HEK293 (cell line): ENCODE data around the gene CELSR1.

Source experiments
- CTCF ChIA-PET: fragments of 350-600 bp; formaldehyde crosslinking; extraction: SDS; loops from one replicate; lab custom pipeline; 2021; ENCODE audit warnings: antibody characterized with exemption; lab: Yijun Ruan, JAX
- POLR2A ChIA-PET: fragments of 300-600 bp; formaldehyde crosslinking; extraction: SDS; loops from one replicate; lab custom pipeline; 2020; ENCODE audit warnings: antibody characterized with exemption, inconsistent platforms; lab: Yijun Ruan, JAX
- H3K27ac ChIP-seq: fragments of 200-500 bp; sonication (Bioruptor generic); 2 replicates; pipeline ENCODE4 v1.5.1; 2014; ENCODE audit warnings: low read depth, low read length, control low read depth, inconsistent platforms; ENCODE audit errors: extremely low read depth
- H3K36me3 ChIP-seq, 2 experiments: fragments of 200-500 bp in 1 of 2; sonication (Bioruptor generic) in 1 of 2; 1 replicate in 1 of 2; 2 replicates in 1 of 2; pipeline ENCODE4 v1.5.1; 2014 to 2017; ENCODE audit warnings: inconsistent platforms in 2 of 2, low read length in 2 of 2; ENCODE audit not compliant: control insufficient read depth in 2 of 2, insufficient read depth in 1 of 2
- H3K4me1 ChIP-seq: fragments of 200-500 bp; sonication (Bioruptor generic); 2 replicates; pipeline ENCODE4 v1.5.1; 2014; ENCODE audit warnings: mild to moderate bottlenecking, low read length, inconsistent platforms; ENCODE audit not compliant: control insufficient read depth, insufficient read depth
- H3K4me3 ChIP-seq: 2 replicates; pipeline ENCODE4 v1.5.1; 2011; ENCODE audit warnings: low read depth, mild to moderate bottlenecking, control low read depth, low read length, moderate library complexity
- H3K9me3 ChIP-seq: fragments of 200-500 bp; sonication (Bioruptor generic); 2 replicates; pipeline ENCODE4 v1.5.1; 2014; ENCODE audit warnings: low read depth, low read length, inconsistent platforms; ENCODE audit not compliant: control insufficient read depth, insufficient read depth
- GLI2 ChIP-seq: fragments of 450-650 bp; formaldehyde crosslinking; IDR thresholded peaks from 2 replicates; pipeline ENCODE4; 2017; ENCODE audit warnings: missing biosample characterization, missing genetic modification characterization, low read depth, borderline replicate concordance
- HOXD13 ChIP-seq: sonication (generic); formaldehyde crosslinking; IDR thresholded peaks from 2 replicates; pipeline ENCODE4 v1.8.0; 2022; ENCODE audit warnings: missing genetic modification reagents, borderline replicate concordance
- KLF9 ChIP-seq: fragments of 450-650 bp; formaldehyde crosslinking; IDR thresholded peaks from 2 replicates; pipeline ENCODE4 v1.5.1; 2016; ENCODE audit warnings: missing biosample characterization, missing genetic modification characterization, low read depth
- OVOL3 ChIP-seq: fragments of 450-650 bp; formaldehyde crosslinking; IDR thresholded peaks from 2 replicates; pipeline ENCODE4 v1.5.1; 2016; ENCODE audit warnings: missing biosample characterization, missing genetic modification characterization
- RBAK ChIP-seq: fragments of 450-650 bp; formaldehyde crosslinking; IDR thresholded peaks from 2 replicates; pipeline ENCODE4 v1.5.1; 2016; ENCODE audit warnings: missing biosample characterization, missing genetic modification characterization
- REPIN1 ChIP-seq: fragments of 450-650 bp; formaldehyde crosslinking; IDR thresholded peaks from 2 replicates; pipeline ENCODE4 v1.5.1; 2017; ENCODE audit warnings: missing biosample characterization, missing genetic modification characterization, low read depth
- SCRT1 ChIP-seq: fragments of 450-650 bp; formaldehyde crosslinking; IDR thresholded peaks from 2 replicates; pipeline ENCODE4 v1.5.1; 2016; ENCODE audit warnings: missing biosample characterization, missing genetic modification characterization, borderline replicate concordance
- SCRT2 ChIP-seq: fragments of 450-650 bp; formaldehyde crosslinking; IDR thresholded peaks from 2 replicates; pipeline ENCODE4 v1.5.1; 2016; ENCODE audit warnings: missing biosample characterization, missing genetic modification characterization
- SP2 ChIP-seq: fragments of 450-650 bp; formaldehyde crosslinking; IDR thresholded peaks from 2 replicates; pipeline ENCODE4 v1.5.1; 2016; ENCODE audit warnings: missing biosample characterization, missing genetic modification characterization
- TCF7L2 ChIP-seq: IDR thresholded peaks from 2 replicates; pipeline ENCODE4 v1.6.1; 2011; ENCODE audit warnings: low read depth, mild to moderate bottlenecking, inconsistent platforms, low read length, moderate library complexity, borderline replicate concordance
- ZBTB17 ChIP-seq: fragments of 450-650 bp; formaldehyde crosslinking; IDR thresholded peaks from 2 replicates; pipeline ENCODE4 v1.5.1; 2016; ENCODE audit warnings: missing biosample characterization, missing genetic modification characterization
- ZBTB48 ChIP-seq: fragments of 450-650 bp; formaldehyde crosslinking; IDR thresholded peaks from 2 replicates; pipeline ENCODE4 v1.5.1; 2016; ENCODE audit warnings: missing biosample characterization, missing genetic modification characterization
- ZNF132 ChIP-seq: fragments of 450-650 bp; formaldehyde crosslinking; IDR thresholded peaks from 2 replicates; pipeline ENCODE4 v1.5.1; 2017; ENCODE audit warnings: missing biosample characterization, missing genetic modification characterization, borderline replicate concordance
- ZNF138 ChIP-seq: fragments of 450-650 bp; formaldehyde crosslinking; IDR thresholded peaks from 2 replicates; pipeline ENCODE4 v1.5.1; 2016; ENCODE audit warnings: missing biosample characterization, missing genetic modification characterization, borderline replicate concordance
- ZNF146 ChIP-seq: fragments of 450-650 bp; formaldehyde crosslinking; IDR thresholded peaks from 2 replicates; pipeline ENCODE4 v1.5.1; 2016; ENCODE audit warnings: missing biosample characterization, missing genetic modification characterization
- ZNF202 ChIP-seq: fragments of 450-650 bp; formaldehyde crosslinking; IDR thresholded peaks from 2 replicates; pipeline ENCODE4 v1.5.1; 2016; ENCODE audit warnings: missing biosample characterization, missing genetic modification characterization, borderline replicate concordance
- ZNF423 ChIP-seq: fragments of 450-650 bp; formaldehyde crosslinking; IDR thresholded peaks from 2 replicates; pipeline ENCODE4 v1.5.1; 2016; ENCODE audit warnings: missing biosample characterization, missing genetic modification characterization
- ZNF433 ChIP-seq: fragments of 450-650 bp; formaldehyde crosslinking; IDR thresholded peaks from 2 replicates; pipeline ENCODE4 v1.5.1; 2016; ENCODE audit warnings: missing biosample characterization, missing genetic modification characterization, low read depth
- ZNF449 ChIP-seq: fragments of 450-650 bp; formaldehyde crosslinking; IDR thresholded peaks from 2 replicates; pipeline ENCODE4 v1.5.1; 2017; ENCODE audit warnings: missing biosample characterization, mild to moderate bottlenecking, missing genetic modification characterization, moderate library complexity
- ZNF510 ChIP-seq: fragments of 450-650 bp; formaldehyde crosslinking; IDR thresholded peaks from 2 replicates; pipeline ENCODE4 v1.5.1; 2018; ENCODE audit warnings: mild to moderate bottlenecking, missing genetic modification characterization, missing biosample characterization; ENCODE audit not compliant: insufficient replicate concordance
- ZNF548 ChIP-seq: fragments of 450-650 bp; formaldehyde crosslinking; IDR thresholded peaks from 2 replicates; pipeline ENCODE4 v1.5.1; 2016; ENCODE audit warnings: missing biosample characterization, missing genetic modification characterization
- ZNF561 ChIP-seq: fragments of 450-650 bp; IDR thresholded peaks from 2 replicates; pipeline ENCODE4 v1.5.1; 2018; ENCODE audit warnings: missing biosample characterization, missing genetic modification characterization, borderline replicate concordance
- ZNF596 ChIP-seq: fragments of 450-650 bp; IDR thresholded peaks from 2 replicates; pipeline ENCODE4 v1.5.0; 2018; ENCODE audit warnings: missing biosample characterization, mild to moderate bottlenecking, missing genetic modification characterization, moderate library complexity
- ZNF629 ChIP-seq: fragments of 450-650 bp; formaldehyde crosslinking; IDR thresholded peaks from 2 replicates; pipeline ENCODE4 v1.5.1; 2017; ENCODE audit warnings: missing biosample characterization, missing genetic modification characterization
- ZNF658 ChIP-seq: fragments of 450-650 bp; formaldehyde crosslinking; IDR thresholded peaks from 2 replicates; pipeline ENCODE4; 2016; ENCODE audit warnings: missing biosample characterization, missing genetic modification characterization
- ZNF707 ChIP-seq: fragments of 450-650 bp; formaldehyde crosslinking; IDR thresholded peaks from 2 replicates; pipeline ENCODE4 v1.5.1; 2016; ENCODE audit warnings: missing biosample characterization, missing genetic modification characterization
- ZNF837 ChIP-seq: fragments of 450-650 bp; formaldehyde crosslinking; IDR thresholded peaks from 2 replicates; pipeline ENCODE4 v1.5.1; 2016; ENCODE audit warnings: missing biosample characterization, missing genetic modification characterization
- TF ChIP-seq, protein P1 (sequence below): fragments of 450-650 bp; IDR thresholded peaks from 2 replicates; pipeline ENCODE4 v1.5.1; 2018; ENCODE audit warnings: missing biosample characterization, missing genetic modification characterization
- TF ChIP-seq, protein P2 (sequence below): fragments of 450-650 bp; formaldehyde crosslinking; IDR thresholded peaks from 2 replicates; pipeline ENCODE4 v1.5.1; 2016; ENCODE audit warnings: missing biosample characterization, missing genetic modification characterization
- TF ChIP-seq, protein P3 (sequence below): fragments of 450-650 bp; formaldehyde crosslinking; IDR thresholded peaks from 2 replicates; pipeline ENCODE4 v1.5.1; 2016; ENCODE audit warnings: missing biosample characterization, missing genetic modification characterization

CELSR1 gene

GRCh38 chr22:46480396-46480795 lies 57.0 kb downstream of the CELSR1 start:
- Histone ChIP-seq H3K4me3 (no peak overlapping the region), H3K27ac (no peak overlapping the region), H3K36me3 (no peaks in the 10 kb centered on the region), H3K9me3 (no peaks in the 10 kb centered on the region), H3K4me1 (peaks cover 3% of the 10 kb centered on the region; the same call in 1 of the 2 replicates)
- POLR2A ChIA-PET: no interaction called here
- CTCF ChIA-PET: interaction anchor here (1.1 kb wide), 1 partner anchor 83 kb away, joined by 3 read pairs; no protein-coding TSS in a partner anchor
- TF ChIP-seq ZNF510 (tag by site-specific recombination): no peak
- TF ChIP-seq ZNF561 (tag by site-specific recombination): no peak
- no peak for TF ChIP-seq OVOL3 (tag by site-specific recombination)
- no peak for TF ChIP-seq HOXD13 (CRISPR knock-in tag)
- TF ChIP-seq GLI2: no peak
- no peak for TF ChIP-seq ZNF596 (tag by site-specific recombination)
- no peak for TF ChIP-seq RBAK (tag by site-specific recombination)
- TF ChIP-seq ZNF202 (tag by site-specific recombination): no peak
- TF ChIP-seq ZNF449 (tag by site-specific recombination): no peak
- no peak for TF ChIP-seq ZNF548 (tag by site-specific recombination)
- no peak for TF ChIP-seq ZBTB48 (tag by site-specific recombination)
- no peak for TF ChIP-seq SCRT2 (tag by site-specific recombination)
- TF ChIP-seq ZNF658 (tag by site-specific recombination): no peak
- TF ChIP-seq, protein P1, sequence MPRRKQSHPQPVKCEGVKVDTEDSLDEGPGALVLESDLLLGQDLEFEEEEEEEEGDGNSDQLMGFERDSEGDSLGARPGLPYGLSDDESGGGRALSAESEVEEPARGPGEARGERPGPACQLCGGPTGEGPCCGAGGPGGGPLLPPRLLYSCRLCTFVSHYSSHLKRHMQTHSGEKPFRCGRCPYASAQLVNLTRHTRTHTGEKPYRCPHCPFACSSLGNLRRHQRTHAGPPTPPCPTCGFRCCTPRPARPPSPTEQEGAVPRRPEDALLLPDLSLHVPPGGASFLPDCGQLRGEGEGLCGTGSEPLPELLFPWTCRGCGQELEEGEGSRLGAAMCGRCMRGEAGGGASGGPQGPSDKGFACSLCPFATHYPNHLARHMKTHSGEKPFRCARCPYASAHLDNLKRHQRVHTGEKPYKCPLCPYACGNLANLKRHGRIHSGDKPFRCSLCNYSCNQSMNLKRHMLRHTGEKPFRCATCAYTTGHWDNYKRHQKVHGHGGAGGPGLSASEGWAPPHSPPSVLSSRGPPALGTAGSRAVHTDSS (tag by site-specific recombination): no peak
- no peak for TF ChIP-seq ZNF837
- TF ChIP-seq, protein P2, sequence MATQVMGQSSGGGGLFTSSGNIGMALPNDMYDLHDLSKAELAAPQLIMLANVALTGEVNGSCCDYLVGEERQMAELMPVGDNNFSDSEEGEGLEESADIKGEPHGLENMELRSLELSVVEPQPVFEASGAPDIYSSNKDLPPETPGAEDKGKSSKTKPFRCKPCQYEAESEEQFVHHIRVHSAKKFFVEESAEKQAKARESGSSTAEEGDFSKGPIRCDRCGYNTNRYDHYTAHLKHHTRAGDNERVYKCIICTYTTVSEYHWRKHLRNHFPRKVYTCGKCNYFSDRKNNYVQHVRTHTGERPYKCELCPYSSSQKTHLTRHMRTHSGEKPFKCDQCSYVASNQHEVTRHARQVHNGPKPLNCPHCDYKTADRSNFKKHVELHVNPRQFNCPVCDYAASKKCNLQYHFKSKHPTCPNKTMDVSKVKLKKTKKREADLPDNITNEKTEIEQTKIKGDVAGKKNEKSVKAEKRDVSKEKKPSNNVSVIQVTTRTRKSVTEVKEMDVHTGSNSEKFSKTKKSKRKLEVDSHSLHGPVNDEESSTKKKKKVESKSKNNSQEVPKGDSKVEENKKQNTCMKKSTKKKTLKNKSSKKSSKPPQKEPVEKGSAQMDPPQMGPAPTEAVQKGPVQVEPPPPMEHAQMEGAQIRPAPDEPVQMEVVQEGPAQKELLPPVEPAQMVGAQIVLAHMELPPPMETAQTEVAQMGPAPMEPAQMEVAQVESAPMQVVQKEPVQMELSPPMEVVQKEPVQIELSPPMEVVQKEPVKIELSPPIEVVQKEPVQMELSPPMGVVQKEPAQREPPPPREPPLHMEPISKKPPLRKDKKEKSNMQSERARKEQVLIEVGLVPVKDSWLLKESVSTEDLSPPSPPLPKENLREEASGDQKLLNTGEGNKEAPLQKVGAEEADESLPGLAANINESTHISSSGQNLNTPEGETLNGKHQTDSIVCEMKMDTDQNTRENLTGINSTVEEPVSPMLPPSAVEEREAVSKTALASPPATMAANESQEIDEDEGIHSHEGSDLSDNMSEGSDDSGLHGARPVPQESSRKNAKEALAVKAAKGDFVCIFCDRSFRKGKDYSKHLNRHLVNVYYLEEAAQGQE (tag by site-specific recombination): no peak
- no peak for TF ChIP-seq ZNF146

DNA sequence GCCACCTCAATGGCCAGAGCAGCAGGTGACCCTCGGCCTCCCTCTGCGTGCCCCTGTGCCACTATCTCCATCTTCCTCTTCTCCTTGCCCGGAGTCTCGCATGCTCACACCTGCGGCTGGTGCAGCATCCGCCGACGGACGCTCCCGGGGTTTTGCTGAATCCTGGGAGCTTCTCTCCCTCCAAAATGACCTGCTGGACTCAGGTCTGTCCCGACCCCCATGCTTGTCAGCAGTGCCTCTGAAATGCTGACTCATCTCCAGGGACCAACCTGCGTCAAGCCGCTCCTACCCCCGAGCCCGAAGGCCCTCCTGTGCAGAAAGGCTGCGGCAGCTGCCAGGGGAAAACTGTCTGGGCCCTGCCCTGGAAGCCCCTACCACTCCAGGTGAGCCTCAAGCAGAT lies 58.4 kb downstream of the CELSR1 start:
- POLR2A ChIA-PET: no interaction called here
- CTCF ChIA-PET: interaction anchor here (0.6 to 0.9 kb wide), 3 partner anchors 11 to 111 kb away, joined by 3 to 5 read pairs (median 4); no protein-coding TSS in a partner anchor
- Histone ChIP-seq H3K27ac (no peak overlapping the region), H3K9me3 (no peaks in the 10 kb centered on the region), H3K36me3 (no peaks in the 10 kb centered on the region), H3K4me3 (no peak overlapping the region), H3K4me1 (peaks cover 3% of the 10 kb centered on the region; the same call in 1 of the 2 replicates)
- no peak for TF ChIP-seq ZNF707 (tag by site-specific recombination)
- no peak for TF ChIP-seq ZNF132 (tag by site-specific recombination)
- TF ChIP-seq REPIN1 (tag by site-specific recombination): no peak
- no peak for TF ChIP-seq ZNF138 (tag by site-specific recombination)
- TF ChIP-seq, protein P3, sequence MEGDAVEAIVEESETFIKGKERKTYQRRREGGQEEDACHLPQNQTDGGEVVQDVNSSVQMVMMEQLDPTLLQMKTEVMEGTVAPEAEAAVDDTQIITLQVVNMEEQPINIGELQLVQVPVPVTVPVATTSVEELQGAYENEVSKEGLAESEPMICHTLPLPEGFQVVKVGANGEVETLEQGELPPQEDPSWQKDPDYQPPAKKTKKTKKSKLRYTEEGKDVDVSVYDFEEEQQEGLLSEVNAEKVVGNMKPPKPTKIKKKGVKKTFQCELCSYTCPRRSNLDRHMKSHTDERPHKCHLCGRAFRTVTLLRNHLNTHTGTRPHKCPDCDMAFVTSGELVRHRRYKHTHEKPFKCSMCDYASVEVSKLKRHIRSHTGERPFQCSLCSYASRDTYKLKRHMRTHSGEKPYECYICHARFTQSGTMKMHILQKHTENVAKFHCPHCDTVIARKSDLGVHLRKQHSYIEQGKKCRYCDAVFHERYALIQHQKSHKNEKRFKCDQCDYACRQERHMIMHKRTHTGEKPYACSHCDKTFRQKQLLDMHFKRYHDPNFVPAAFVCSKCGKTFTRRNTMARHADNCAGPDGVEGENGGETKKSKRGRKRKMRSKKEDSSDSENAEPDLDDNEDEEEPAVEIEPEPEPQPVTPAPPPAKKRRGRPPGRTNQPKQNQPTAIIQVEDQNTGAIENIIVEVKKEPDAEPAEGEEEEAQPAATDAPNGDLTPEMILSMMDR (tag by site-specific recombination): no peak
- no peak for TF ChIP-seq ZNF433 (tag by site-specific recombination)
- TF ChIP-seq ZNF423 (tag by site-specific recombination): no peak
- TF ChIP-seq SP2 (tag by site-specific recombination): no peak
- no peak for TF ChIP-seq KLF9 (tag by site-specific recombination)
- no peak for TF ChIP-seq SCRT1 (tag by site-specific recombination)
- no peak for TF ChIP-seq TCF7L2
- no peak for TF ChIP-seq ZBTB17
- TF ChIP-seq ZNF629 (tag by site-specific recombination): no peak
